ENCODE measurements around the gene MTX1. TPM values are rescaled to one million over a fixed set of nuclear protein-coding genes. Genes with fewer than 3 reads are reported as not detected.

MTX1 gene
- polyA plus RNA-seq, 1 donor, result 40.7 TPM

DNA sequence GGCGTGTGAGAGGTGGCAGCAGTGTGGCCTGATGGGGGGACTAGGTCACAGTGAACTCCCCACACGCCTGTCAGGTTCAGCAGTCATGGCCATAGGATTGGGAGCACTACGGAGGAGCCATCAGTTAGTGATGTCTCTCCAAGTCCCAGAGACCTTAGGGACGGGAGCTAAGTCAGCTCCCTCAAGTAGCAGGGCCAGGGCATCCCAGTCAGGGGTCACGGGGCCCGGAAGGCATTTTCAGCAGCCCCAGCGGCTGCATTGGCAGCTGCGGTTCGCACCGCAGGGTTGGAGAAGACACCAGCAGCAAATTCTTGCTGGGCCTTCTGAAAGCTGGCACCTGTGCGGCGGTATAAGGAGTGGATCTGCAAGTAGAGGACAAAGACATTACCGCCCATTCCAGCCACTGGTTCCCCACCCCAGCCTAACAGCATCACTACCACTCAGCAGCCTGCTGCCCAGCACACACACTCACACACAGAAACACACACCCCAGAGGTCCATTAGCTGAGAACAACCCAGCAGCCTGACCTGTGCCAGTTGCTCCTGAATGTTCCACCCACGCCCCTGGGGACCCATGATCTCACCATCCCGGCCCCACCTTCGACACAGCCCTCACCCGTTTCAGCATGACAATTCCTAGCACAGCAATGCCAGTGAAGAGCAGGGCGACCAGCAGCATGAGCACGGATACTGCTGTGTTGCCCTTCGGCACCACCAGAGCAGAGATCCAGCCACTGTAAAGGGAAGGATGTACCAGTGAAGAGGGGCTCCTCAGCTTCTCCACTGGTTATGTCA lies 47.8 kb downstream of the MTX1 start:
- no peak for DNase-seq

DNA sequence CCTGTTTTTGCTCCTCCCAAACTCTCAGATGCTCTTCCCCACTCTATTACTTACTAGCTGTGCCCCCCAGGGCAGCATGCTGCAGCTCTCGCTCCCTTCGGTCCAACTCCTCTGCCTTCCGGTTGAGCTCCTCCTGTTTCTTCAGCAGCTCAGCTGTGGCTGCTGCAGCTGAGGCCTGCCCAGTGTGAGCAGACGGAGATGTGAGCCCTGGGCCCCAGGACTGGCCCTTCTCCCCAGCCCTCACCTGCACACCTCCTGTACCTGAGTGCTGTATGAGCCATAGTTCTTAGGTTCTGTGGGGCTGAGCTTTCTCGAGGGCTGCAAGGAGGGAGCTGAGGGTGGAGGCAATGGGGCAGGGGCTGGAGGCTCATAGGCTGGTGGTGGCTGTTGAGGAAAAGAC lies 51.8 kb downstream of the MTX1 start:
- DNase-seq, result no peak

DNA sequence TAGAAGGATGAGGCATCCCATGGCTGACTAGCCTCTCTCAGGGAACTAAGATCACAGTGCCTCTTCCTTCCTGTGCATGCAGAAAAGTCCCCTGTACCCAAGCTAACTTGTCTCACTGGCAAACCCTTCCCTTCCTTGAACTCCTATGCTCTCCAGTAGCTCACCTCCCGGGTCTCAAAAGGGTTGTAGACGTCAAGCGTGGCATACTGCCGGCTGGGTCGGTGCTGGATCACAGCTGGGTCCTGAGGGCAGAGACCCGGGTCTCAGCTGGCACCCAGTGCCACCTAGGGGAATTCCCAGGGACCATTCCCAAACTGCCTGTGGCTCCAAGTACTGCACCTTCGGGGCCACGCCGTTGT lies 53.0 kb downstream of the MTX1 start:
- no peak for DNase-seq

DNA sequence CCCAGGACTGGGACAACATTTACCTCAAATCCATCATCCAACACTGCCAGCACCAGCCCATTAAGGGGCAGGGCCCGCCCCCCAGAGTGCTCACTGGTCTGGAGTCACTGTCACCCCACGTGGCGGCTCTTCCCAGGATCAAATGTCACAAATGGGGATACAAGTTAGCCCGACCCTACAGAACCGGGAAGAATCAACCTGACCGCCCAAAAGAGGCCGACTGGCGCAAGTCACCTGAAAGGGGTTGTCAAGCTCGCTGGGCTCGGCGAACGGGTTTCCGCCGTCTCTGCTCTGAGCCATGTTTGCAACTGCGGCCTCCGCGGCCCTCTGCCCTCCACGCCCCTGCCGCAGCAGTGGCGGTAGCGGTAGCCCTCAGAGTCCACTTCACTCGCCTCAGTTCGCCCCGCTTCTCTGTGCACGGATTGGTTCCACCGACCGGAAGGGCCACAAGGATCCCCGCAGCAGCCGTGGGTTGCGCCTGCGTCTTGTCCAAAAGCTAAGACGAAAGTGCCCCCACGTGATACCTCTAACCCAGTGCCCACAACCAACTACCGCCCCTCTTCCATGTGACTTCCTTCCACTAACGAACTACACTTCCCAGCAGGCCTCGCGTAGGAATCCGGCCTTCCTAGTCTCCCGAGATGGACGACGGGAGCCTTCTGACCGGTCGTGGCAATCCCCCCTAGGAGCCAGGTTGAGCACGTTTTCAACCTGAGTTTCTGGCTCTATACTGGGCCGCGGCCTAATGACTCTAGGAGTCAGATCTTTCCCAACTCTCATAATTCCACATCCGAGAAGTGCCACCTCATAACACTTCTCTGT lies 53.6 kb downstream of the MTX1 start, which contains the start of gene SCAMP3:
Gene SCAMP3, minus strand, starts transcription at position 509 of the 822 bp plus-strand sequence. Its CDS starts 209 bp downstream, at position 300.
- peak; percentile 97 for DNase-seq

DNA sequence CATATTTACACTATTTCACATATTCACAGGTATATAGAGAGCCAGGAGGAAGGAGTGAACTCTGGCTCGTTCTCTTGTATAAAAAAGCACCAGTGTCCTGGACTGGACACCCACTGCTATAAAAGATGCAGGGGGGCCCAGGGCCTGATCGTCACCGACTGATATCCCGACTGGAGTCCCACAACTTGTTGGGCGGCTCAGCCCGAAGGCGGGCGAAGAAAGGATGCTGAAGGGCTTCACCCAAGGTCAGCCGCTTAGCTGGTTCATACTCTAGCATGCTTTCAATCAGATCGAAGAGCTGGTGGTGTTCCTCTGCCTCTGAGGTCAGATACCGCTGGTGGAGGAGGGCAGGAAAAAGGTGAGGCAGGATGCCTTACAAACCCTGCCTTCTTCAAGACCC lies 54.6 kb downstream of the MTX1 start:
- no peak for DNase-seq

Other genes starting within 250 kb of the MTX1 start
- gene PYGO2, start 246.9 kb upstream of the MTX1 start, polyA plus RNA-seq (ENCODE audit: insufficient read length), result 42.6 TPM
- 84.1 TPM for gene SHC1, start 237.9 kb upstream of the MTX1 start, polyA plus RNA-seq (ENCODE audit: insufficient read length)
- 110 TPM for gene CKS1B, start 234.0 kb upstream of the MTX1 start, polyA plus RNA-seq (ENCODE audit: insufficient read length)
- 32.4 TPM for gene FLAD1, start 225.4 kb upstream of the MTX1 start, polyA plus RNA-seq (ENCODE audit: insufficient read length)
- gene LENEP, start 215.1 kb upstream of the MTX1 start, polyA plus RNA-seq (ENCODE audit: insufficient read length), result 0.93 TPM
- 11.5 TPM for gene ZBTB7B, start 205.9 kb upstream of the MTX1 start, polyA plus RNA-seq (ENCODE audit: insufficient read length)
- gene DCST2, start 174.9 kb upstream of the MTX1 start, polyA plus RNA-seq (ENCODE audit: insufficient read length), result 2.5 TPM
- gene DCST1, start 174.9 kb upstream of the MTX1 start, polyA plus RNA-seq (ENCODE audit: insufficient read length), result 0.58 TPM
- gene ADAM15, start 157.4 kb upstream of the MTX1 start, polyA plus RNA-seq (ENCODE audit: insufficient read length), result 41.9 TPM
- 20.2 TPM for gene EFNA4, start 145.0 kb upstream of the MTX1 start, polyA plus RNA-seq (ENCODE audit: insufficient read length)
- 6.1 TPM for gene EFNA3, start 129.9 kb upstream of the MTX1 start, polyA plus RNA-seq (ENCODE audit: insufficient read length)
- 56.0 TPM for gene EFNA1, start 80.8 kb upstream of the MTX1 start, polyA plus RNA-seq (ENCODE audit: insufficient read length)
- 57.8 TPM for gene SLC50A1, start 72.8 kb upstream of the MTX1 start, polyA plus RNA-seq (ENCODE audit: insufficient read length)
- gene DPM3, start 68.2 kb upstream of the MTX1 start, polyA plus RNA-seq (ENCODE audit: insufficient read length), result 26.9 TPM
- 134 TPM for gene KRTCAP2, start 35.4 kb upstream of the MTX1 start, polyA plus RNA-seq (ENCODE audit: insufficient read length)
- 4.4 TPM for gene TRIM46, start 34.8 kb upstream of the MTX1 start, polyA plus RNA-seq (ENCODE audit: insufficient read length)
- 49.6 TPM for gene THBS3, start 798 bp upstream of the MTX1 start, polyA plus RNA-seq (ENCODE audit: insufficient read length)
- gene ENTREP3, start 46.8 kb downstream of the MTX1 start, polyA plus RNA-seq (ENCODE audit: insufficient read length), result 23.6 TPM
- gene SCAMP3, start 53.7 kb downstream of the MTX1 start, polyA plus RNA-seq (ENCODE audit: insufficient read length), result 55.7 TPM
- 87.6 TPM for gene CLK2, start 64.8 kb downstream of the MTX1 start, polyA plus RNA-seq (ENCODE audit: insufficient read length)
- gene HCN3, start 68.8 kb downstream of the MTX1 start, polyA plus RNA-seq (ENCODE audit: insufficient read length), result 13.9 TPM
- gene PKLR, start 92.7 kb downstream of the MTX1 start, polyA plus RNA-seq (ENCODE audit: insufficient read length), result 7.6 TPM
- 179 TPM for gene FDPS, start 100.2 kb downstream of the MTX1 start, polyA plus RNA-seq (ENCODE audit: insufficient read length)
- 34.3 TPM for gene RUSC1, start 112.2 kb downstream of the MTX1 start, polyA plus RNA-seq (ENCODE audit: insufficient read length)

Data from left kidney (tissue), 2 donors.